Naive B cell (primary cell): ENCODE data around the gene BMP10. TPM values are rescaled to one million over a fixed set of nuclear protein-coding genes. Genes with fewer than 3 reads are reported as not detected.
"Not testable (repeated sequence)": the region's sequence is repeated elsewhere in the genome, so short reads cannot be mapped to it uniquely, and the experiment has no call there.

ENCODE experiments used
- ATAC-seq, 2 donors: fragments of 150-1000 bp; cut with Tn5 transposase; 2 replicates each; pipeline ENCODE4 v1.10.0; 2021; ENCODE audit warnings: low read depth in 2 of 2, mild to moderate bottlenecking in 2 of 2, moderate library complexity in 2 of 2
- DNase-seq: peaks from one replicate; pipeline ENCODE4 v3.0.0; 2022
- H3K27ac Mint-ChIP-seq, 6 donors: one replicate each; pipeline ENCODE4 v1.8.0; 2020 to 2022; ENCODE audit warnings: mild to moderate bottlenecking in 6 of 6, mixed read lengths in 6 of 6, moderate library complexity in 5 of 6, inconsistent platforms in 2 of 6
- H3K27me3 Mint-ChIP-seq, 3 donors: one replicate each; pipeline ENCODE4 v1.8.0; 2021 to 2022; ENCODE audit warnings: mixed read lengths in 3 of 3, mild to moderate bottlenecking in 1 of 3
- H3K36me3 Mint-ChIP-seq, 2 donors: one replicate each; pipeline ENCODE4 v1.8.0; 2020 to 2022; ENCODE audit warnings: mixed read lengths in 2 of 2, inconsistent platforms in 1 of 2, mild to moderate bottlenecking in 1 of 2
- H3K4me1 Mint-ChIP-seq, 3 donors: one replicate each; pipeline ENCODE4 v1.8.0; 2020 to 2022; ENCODE audit warnings: mixed read lengths in 3 of 3, inconsistent platforms in 1 of 3, mild to moderate bottlenecking in 1 of 3, moderate library complexity in 1 of 3
- H3K4me3 Mint-ChIP-seq, 8 donors: one replicate each; pipeline ENCODE4 v1.8.0; 2020 to 2022; ENCODE audit warnings: mild to moderate bottlenecking in 8 of 8, mixed read lengths in 8 of 8, moderate library complexity in 8 of 8, inconsistent platforms in 2 of 8
- H3K9me3 Mint-ChIP-seq, 7 donors: one replicate each; pipeline ENCODE4 v1.8.0; 2020 to 2022; ENCODE audit warnings: mixed read lengths in 7 of 7, mild to moderate bottlenecking in 5 of 7, inconsistent platforms in 2 of 7, moderate library complexity in 1 of 7
- polyA plus RNA-seq, 6 donors: library from polyadenylated mRNA; unstranded; fragments of 300-500 nt; fragmentation: Illumina TruSeq; gene quantifications; one replicate each; pipeline ENCODE4 v1.2.3, GENCODE V29; 2021; ENCODE audit warnings: low read depth in 6 of 6

Gene BMP10
- polyA plus RNA-seq, 6 donors from 2014 or later = not detected

DNA sequence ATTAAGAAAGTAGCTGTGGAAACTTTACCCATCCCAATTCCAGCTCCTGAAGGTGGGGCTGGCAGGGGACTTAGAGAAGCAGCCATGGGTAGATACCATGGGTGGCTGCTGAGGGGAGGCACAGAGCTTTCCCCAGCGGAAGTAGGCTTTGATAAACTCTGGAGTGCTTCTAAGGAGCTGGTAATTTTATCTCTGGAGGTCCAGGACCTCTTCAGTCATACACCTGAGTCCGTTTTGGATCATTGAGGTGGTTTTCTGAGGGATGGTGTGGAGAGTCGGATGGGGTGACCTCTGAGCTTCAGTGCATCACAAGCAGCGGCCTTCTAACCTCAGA lies 36.7 kb upstream of the BMP10 start:
- no peak for DNase-seq
- H3K9me3 Mint-ChIP-seq = no peaks in the 10 kb centered on the region
- H3K36me3 Mint-ChIP-seq = no peaks in the 10 kb centered on the region
- peak overlapping the region in 5 of 6 donors; percentile 29 to 87 (median 66) for H3K27ac Mint-ChIP-seq
- H3K27me3 Mint-ChIP-seq = no peaks in the 10 kb centered on the region
- H3K4me3 Mint-ChIP-seq = peak overlapping the region in 2 of 8 donors; percentile 21 to 23
- no peak for ATAC-seq
- peaks cover 21 to 46% (median 28%) of the 10 kb centered on the region in 3 donors for H3K4me1 Mint-ChIP-seq

DNA sequence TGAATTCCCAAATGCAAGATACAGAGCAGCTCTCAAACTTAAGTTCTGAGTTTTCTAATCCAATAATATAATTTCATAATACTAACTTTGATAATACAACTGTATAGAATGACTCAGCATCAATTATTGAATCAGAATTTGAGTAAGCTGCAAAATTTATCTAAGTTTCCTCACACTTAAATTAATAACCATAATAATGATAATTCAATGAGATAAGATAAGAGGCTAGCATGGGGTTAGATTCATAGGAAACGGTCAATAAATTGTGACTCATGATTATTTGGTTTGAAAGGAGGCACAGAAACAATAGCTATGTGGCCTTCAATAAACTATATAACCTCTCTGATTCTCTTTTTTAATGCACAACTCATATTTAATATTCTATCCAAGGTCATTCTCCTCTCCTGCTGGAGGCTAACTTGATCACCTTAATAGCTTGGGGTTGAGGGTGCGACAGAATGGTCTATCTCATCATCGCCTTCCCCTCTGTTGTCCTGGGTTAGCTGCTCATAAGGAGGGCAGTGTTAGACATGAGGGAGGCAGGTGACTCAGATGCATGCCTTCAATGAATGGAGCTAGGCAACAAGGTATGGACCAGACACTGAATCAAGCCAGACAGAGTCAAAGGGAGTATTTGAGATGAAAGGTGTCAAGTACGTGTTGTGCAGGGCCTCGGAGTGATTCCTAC lies 36.2 kb upstream of the BMP10 start:
- H3K4me3 Mint-ChIP-seq = peak overlapping the region in 5 of 8 donors; percentile 2 to 72 (median 12)
- no peak for ATAC-seq

DNA sequence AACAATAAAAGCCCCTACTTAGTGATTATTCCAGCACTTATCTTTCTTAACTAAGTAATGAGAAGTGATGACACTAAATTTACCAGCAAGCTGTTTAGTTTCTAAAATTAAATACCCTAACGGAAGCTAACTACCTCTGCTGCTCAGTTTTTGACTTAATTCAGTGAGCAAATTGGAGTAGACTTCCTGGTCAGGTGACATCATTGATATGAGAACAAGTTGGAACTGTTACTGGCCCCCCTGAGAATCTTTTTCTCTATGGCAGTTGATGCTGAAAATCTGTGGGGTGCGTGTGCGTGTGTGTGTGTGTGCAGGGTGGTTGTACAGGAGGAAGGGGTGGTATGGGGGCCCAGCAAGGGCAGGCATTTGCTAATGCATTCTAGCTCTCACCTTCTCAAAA lies 35.5 kb upstream of the BMP10 start:
- H3K4me3 Mint-ChIP-seq = no peak overlapping the region
- ATAC-seq (no peak), DNase-seq (no peak)
- H3K4me1 Mint-ChIP-seq = peaks cover 21 to 46% (median 28%) of the 10 kb centered on the region in 3 donors
- H3K9me3 Mint-ChIP-seq = peaks cover 0 to 7% (median under 1%) of the 10 kb centered on the region in 7 donors
- H3K27me3 Mint-ChIP-seq = no peaks in the 10 kb centered on the region
- H3K27ac Mint-ChIP-seq = peak overlapping the region in 1 of 6 donors; percentile 25
- peaks cover 0 to 3% of the 10 kb centered on the region in 2 donors for H3K36me3 Mint-ChIP-seq

More for the DNA sequence above, 36.2 kb upstream of the BMP10 start:
- H3K9me3 Mint-ChIP-seq = peaks cover 0 to under 1% (median 0%) of the 10 kb centered on the region in 7 donors
- H3K27ac Mint-ChIP-seq = peak overlapping the region in 4 of 6 donors; percentile 29 to 77 (median 60)
- H3K4me1 Mint-ChIP-seq = peaks cover 21 to 46% (median 28%) of the 10 kb centered on the region in 3 donors
- H3K36me3 Mint-ChIP-seq = no peaks in the 10 kb centered on the region
- DNase-seq = no peak
- no peaks in the 10 kb centered on the region for H3K27me3 Mint-ChIP-seq

DNA sequence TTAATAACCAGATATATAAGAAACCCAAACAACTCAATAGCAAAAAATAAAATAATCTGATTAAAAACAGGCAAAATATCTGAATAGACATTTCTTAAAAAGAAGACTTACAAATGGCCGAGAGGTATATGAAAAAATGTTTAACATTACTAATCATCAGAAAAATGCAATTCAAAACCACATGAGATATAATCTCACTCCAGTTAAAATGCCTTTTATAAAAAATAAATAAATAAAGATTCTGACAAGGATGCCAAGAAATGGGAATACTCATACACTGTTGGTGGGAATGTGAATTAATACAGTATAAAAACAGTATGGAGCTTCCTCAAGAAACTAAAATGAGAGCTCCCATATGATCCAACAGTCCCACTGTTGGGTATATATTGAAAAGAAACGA lies 33.9 kb upstream of the BMP10 start:
- no peak for ATAC-seq
- Mint-ChIP-seq H3K27me3 (no peaks in the 10 kb centered on the region), H3K4me3 (no peak overlapping the region), H3K4me1 (peaks cover 21 to 45% (median 28%) of the 10 kb centered on the region in 3 donors), H3K36me3 (peaks cover 0 to 12% of the 10 kb centered on the region in 2 donors), H3K9me3 (peaks cover 0 to 12% (median 10%) of the 10 kb centered on the region in 7 donors), H3K27ac (no peak overlapping the region)
- no peak for DNase-seq

DNA sequence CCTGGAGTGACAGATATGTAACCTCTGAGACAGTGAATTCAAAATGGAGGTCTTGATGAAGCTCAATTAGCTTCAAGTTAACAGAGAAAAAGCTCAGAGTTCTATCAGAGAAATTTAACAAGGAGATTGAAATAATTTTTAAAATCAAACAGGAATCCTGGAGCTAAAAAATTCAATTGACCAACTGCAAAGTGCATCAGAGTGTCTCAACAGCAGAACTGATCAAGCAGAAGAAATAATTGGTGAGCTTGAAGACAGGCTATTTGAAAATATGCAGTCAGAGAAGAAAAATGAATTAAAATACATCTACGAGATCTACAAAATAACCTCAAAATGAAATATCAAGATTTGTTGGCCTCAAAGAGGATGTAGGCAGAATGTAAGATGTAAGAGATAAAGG lies 30.4 kb upstream of the BMP10 start:
- Mint-ChIP-seq H3K4me3 (no peak overlapping the region), H3K9me3 (peaks cover 0 to 13% (median 10%) of the 10 kb centered on the region in 7 donors), H3K27ac (no peak overlapping the region), H3K36me3 (peaks cover 0 to 17% of the 10 kb centered on the region in 2 donors), H3K4me1 (peaks cover 0 to 16% (median 4%) of the 10 kb centered on the region in 3 donors), H3K27me3 (no peaks in the 10 kb centered on the region)
- no peak for DNase-seq
- ATAC-seq = no peak

DNA sequence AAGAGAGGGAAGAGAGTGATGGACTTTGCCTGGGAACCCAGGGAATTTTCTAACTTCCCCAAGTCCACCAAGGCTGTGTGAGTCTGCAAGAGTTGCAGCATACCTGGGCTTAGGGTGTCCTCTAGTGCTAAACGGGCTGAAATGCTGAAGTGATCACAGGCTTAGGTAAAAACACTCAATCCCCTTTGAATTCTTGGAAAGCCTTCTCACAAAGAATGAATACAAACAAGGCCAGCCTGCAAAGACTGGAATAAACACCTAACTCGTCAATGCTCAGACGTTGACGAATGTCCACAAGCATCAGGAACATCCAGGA lies 30.0 kb upstream of the BMP10 start:
- peaks cover 0 to 17% of the 10 kb centered on the region in 2 donors for H3K36me3 Mint-ChIP-seq
- peaks cover 0 to 13% (median 10%) of the 10 kb centered on the region in 7 donors for H3K9me3 Mint-ChIP-seq
- H3K4me3 Mint-ChIP-seq = no peak overlapping the region
- no peak for DNase-seq
- no peaks in the 10 kb centered on the region for H3K27me3 Mint-ChIP-seq
- no peak for ATAC-seq
- peaks cover 0 to 12% (median under 1%) of the 10 kb centered on the region in 3 donors for H3K4me1 Mint-ChIP-seq
- no peak overlapping the region for H3K27ac Mint-ChIP-seq

DNA sequence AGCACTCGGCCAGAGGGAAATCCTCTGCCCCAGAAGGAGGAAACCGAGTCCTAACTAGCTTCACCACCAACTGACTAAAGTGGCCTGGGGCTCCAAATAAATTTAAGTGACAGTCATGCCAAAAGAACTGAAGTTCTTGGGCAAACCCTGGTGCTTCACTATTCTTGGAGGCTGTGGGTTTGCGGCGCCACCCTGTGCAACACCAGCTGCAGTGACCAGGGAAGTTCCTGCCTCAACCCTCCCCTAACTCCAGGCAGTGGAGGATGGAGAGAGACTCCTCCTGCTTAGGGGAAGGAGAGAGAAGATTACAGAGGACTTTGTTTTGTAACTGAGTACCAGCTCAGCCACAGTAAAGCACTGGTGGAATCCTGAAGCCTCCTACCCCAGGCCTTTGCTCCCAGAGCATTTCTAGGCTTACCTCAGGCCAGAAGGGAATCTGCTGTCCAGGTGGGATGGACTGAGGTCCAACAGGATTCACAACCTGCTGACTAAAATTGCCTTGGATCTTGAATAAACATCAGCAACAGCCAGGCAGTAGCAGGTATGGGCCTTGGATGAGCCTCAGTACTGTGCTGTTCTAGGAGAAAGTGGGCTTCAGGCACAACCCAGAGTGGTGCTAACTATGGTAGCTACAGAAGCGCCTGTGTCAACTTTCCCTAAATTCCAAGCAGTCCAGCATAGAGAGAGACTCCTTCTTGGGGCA lies 29.4 kb upstream of the BMP10 start:
- H3K27ac Mint-ChIP-seq = no peak overlapping the region
- DNase-seq = no peak
- H3K4me3 Mint-ChIP-seq = no peak overlapping the region
- peaks cover 0 to 17% of the 10 kb centered on the region in 2 donors for H3K36me3 Mint-ChIP-seq
- peaks cover 0 to 10% (median 0%) of the 10 kb centered on the region in 3 donors for H3K4me1 Mint-ChIP-seq
- no peaks in the 10 kb centered on the region for H3K27me3 Mint-ChIP-seq
- peaks cover 0 to 13% (median 10%) of the 10 kb centered on the region in 7 donors for H3K9me3 Mint-ChIP-seq
- ATAC-seq = no peak

DNA sequence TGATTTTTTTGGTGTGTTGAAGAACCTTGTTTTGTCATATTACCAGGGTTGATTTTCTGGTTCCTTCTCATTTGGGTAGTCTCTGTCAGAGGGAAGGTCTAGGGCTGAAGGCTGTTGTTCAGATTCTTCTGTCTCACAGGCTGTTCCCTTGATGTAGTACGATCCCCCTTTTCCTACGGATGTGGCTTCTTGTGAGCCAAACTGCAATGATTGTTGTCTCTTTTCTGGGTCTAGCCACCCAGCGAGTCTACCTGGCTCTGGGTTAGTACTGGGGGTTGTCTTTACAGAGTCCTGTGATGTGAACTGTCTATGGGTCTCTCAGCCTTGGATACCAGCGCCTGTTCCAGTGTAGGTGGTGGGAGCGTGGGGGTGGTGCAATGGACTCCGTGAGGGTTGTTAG lies 24.8 kb upstream of the BMP10 start:
- not testable (repeated sequence) for ATAC-seq, H3K9me3 Mint-ChIP-seq

DNA sequence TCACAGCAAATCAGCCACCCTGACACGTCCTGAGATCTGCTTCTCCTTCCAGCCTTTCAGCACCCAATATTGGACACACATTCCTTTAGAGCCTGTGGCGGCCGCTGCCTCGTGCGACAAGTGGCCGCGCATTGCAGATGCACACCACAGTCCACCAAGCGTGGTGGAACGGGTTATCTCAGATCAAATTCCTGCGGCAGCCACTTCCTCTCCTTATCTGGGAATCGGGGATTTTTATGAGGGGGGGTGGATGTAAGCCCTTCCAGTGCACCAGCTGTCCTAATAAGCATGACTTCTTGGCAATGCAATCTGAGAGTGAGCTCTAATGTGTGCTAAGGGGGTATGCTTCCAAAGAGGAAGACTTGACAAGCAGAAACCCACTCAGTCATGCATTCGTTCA lies 18.3 kb upstream of the BMP10 start:
- no peaks in the 10 kb centered on the region for H3K27me3 Mint-ChIP-seq
- H3K9me3 Mint-ChIP-seq = no peaks in the 10 kb centered on the region
- H3K27ac Mint-ChIP-seq = no peak overlapping the region
- ATAC-seq (no peak), DNase-seq (no peak)
- no peaks in the 10 kb centered on the region for H3K36me3 Mint-ChIP-seq
- H3K4me1 Mint-ChIP-seq = no peaks in the 10 kb centered on the region
- no peak overlapping the region for H3K4me3 Mint-ChIP-seq

More for the DNA sequence above, 24.8 kb upstream of the BMP10 start:
- Mint-ChIP-seq H3K4me3 (peak overlapping the region in 1 of 8 donors; percentile 26), H3K27ac (peak overlapping the region in 1 of 6 donors; percentile 53)
- not testable (repeated sequence) for DNase-seq, H3K36me3 Mint-ChIP-seq, H3K27me3 Mint-ChIP-seq, H3K4me1 Mint-ChIP-seq

DNA sequence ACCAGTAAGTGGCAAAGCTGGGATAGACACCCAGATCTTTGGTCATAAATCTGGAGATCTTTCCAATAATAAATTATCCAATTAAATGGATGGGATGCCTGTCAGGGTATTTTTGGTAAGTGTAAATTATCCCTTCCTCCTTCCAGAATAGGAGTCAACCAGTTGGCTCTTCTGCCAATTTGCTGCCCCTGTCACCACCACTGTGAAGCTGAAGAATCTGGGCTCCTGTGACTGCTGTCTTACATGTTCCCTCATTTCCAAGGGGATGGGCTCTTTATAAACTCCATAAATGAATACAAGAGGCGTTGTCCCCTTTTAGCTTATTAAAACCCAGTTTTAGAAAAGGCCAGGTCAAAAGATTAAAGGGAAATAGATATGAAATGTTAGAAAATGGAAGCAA lies 17.8 kb upstream of the BMP10 start:
- Mint-ChIP-seq H3K27ac (no peak overlapping the region), H3K4me1 (no peaks in the 10 kb centered on the region), H3K4me3 (no peak overlapping the region), H3K36me3 (no peaks in the 10 kb centered on the region), H3K27me3 (no peaks in the 10 kb centered on the region), H3K9me3 (no peaks in the 10 kb centered on the region)
- no peak for ATAC-seq
- DNase-seq = no peak

DNA sequence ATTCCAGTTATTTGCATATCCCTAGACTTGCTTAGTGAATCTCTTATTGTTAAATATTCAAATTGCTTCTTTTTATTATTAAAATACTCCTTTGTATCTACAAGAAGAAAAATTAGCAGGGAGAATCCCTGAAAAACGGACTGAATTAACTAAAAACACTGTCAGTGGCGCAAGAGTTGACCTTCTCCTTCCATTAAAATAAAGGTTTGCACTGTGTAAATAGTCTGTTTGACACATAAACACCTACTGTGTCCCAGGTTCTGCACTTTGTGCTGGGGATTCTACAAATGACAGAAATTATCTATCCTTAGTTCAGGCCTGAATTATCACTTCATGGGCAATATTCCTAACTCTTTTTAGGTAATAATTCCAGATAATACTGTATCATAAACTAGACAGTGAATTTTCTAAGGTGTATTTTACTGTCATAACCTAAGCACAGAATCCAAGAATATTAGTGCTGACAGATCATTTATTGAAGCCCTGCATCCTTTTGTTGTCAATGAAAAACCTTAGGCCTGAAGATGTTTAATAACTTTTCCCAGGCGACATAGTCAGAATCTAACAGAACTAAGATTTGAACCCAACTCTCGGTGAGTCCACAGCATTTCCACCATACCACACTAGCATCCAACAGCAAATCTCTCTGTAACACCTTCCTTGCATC lies 17.0 kb upstream of the BMP10 start:
- no peaks in the 10 kb centered on the region for H3K27me3 Mint-ChIP-seq
- no peak for DNase-seq
- no peaks in the 10 kb centered on the region for H3K36me3 Mint-ChIP-seq
- H3K4me3 Mint-ChIP-seq = no peak overlapping the region
- ATAC-seq = no peak
- H3K27ac Mint-ChIP-seq = peak overlapping the region in 1 of 6 donors; percentile 41
- H3K4me1 Mint-ChIP-seq = no peaks in the 10 kb centered on the region
- no peaks in the 10 kb centered on the region for H3K9me3 Mint-ChIP-seq

DNA sequence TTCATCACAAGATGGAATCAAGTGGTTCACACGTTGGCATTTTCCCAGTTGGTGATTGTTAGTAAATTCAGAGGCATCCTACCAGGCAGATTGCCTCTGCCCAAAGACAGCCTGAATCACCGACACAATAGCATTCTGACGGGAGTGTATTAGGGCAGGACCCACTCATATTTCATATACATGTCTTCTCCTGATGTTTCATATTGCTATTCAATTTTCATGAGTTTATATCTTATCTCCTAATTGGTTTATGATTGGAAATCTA lies 14.5 kb upstream of the BMP10 start:
- Mint-ChIP-seq H3K36me3 (no peaks in the 10 kb centered on the region), H3K9me3 (no peaks in the 10 kb centered on the region), H3K4me1 (no peaks in the 10 kb centered on the region), H3K27ac (no peak overlapping the region), H3K4me3 (no peak overlapping the region), H3K27me3 (peaks cover 0 to 2% (median 0%) of the 10 kb centered on the region in 3 donors)
- no peak for DNase-seq
- no peak for ATAC-seq

DNA sequence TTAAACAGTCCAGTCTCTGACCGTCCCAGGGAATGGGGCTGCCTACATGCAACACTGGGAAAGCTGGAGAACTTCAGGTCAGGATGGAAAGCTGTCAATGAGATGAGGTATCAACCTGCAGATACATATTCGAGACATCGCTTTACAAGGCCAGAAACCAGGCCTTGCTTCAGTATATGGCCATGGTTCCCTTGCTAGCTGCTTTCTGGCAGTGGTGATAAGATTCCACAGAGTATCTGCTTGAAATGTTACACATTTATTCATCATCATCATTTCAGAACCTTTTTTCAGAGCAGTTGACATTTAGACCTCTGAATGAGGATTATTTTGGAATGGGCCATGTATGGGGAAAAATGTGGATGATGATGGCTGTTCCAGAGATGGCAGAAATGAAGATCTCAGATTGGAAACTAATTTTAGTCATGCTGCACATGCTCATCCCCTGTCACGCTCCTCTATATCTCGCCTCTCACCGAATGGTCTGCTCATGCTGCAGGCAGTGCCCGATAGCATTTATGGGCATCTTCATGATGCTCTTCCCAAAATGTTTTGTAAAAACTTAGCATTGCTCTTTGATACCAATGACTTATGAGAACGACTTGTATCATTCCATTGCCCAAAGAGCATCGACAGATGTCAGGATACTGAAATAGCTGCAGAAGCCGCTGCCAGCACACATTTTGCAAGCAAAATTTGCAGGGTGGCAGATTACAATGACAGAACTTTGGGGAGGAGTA lies 14.0 kb upstream of the BMP10 start:
- no peaks in the 10 kb centered on the region for H3K9me3 Mint-ChIP-seq
- peaks cover 0 to 7% (median 0%) of the 10 kb centered on the region in 3 donors for H3K27me3 Mint-ChIP-seq
- ATAC-seq (no peak), DNase-seq (no peak)
- H3K4me1 Mint-ChIP-seq = no peaks in the 10 kb centered on the region
- peak overlapping the region in 1 of 6 donors; percentile 7 for H3K27ac Mint-ChIP-seq
- H3K36me3 Mint-ChIP-seq = no peaks in the 10 kb centered on the region
- no peak overlapping the region for H3K4me3 Mint-ChIP-seq
